22Rv1 (cell line): ENCODE results near the gene MALSU1.

ENCODE experiments used
- ZFX ChIP-seq: fragments of 450-650 bp; IDR thresholded peaks from 2 replicates; pipeline ENCODE4 v1.6.1; 2017; ENCODE audit warnings: antibody characterized with exemption, borderline replicate concordance
- TF ChIP-seq, protein P1 (sequence below): fragments of 450-650 bp; IDR thresholded peaks from 2 replicates; pipeline ENCODE4 v1.5.1; 2017; ENCODE audit warnings: mild to moderate bottlenecking

DNA sequence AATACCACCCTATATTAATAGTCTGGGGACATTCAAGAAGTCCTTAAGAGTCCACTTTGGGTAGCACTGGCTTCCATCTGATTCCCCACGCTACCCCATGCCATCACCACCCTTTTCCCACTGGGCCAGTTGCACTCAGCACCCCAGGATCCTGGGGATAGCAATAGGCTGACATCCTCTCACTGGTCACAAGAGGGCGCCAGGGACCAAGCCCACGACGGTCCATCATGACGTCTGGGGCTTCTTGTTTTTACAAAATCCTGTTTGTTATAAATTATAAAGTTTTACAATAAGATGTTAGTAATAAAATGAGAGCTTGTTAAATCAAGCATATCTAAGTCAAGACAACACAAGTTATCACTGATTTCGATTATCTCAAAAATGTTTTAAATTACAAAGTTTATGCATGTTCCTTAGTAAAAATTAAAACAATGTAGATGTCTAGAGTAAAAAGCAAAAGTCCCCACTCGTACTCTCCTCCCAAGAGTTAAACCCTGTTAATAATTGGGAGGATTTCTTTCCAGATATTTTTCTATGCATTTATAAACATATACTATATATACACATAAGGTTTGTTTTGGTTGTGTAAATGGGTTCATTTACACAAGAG, 37.2 kb upstream of the MALSU1 start:
- TF ChIP-seq, protein P1, sequence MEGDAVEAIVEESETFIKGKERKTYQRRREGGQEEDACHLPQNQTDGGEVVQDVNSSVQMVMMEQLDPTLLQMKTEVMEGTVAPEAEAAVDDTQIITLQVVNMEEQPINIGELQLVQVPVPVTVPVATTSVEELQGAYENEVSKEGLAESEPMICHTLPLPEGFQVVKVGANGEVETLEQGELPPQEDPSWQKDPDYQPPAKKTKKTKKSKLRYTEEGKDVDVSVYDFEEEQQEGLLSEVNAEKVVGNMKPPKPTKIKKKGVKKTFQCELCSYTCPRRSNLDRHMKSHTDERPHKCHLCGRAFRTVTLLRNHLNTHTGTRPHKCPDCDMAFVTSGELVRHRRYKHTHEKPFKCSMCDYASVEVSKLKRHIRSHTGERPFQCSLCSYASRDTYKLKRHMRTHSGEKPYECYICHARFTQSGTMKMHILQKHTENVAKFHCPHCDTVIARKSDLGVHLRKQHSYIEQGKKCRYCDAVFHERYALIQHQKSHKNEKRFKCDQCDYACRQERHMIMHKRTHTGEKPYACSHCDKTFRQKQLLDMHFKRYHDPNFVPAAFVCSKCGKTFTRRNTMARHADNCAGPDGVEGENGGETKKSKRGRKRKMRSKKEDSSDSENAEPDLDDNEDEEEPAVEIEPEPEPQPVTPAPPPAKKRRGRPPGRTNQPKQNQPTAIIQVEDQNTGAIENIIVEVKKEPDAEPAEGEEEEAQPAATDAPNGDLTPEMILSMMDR = peak; percentile 100
- TF ChIP-seq ZFX = no peak
